ENCODE data around the gene SERPINB1.
"Not testable (repeated sequence)": the region's sequence is repeated elsewhere in the genome, so short reads cannot be mapped to it uniquely, and the experiment has no call there.

SERPINB1 gene

DNA sequence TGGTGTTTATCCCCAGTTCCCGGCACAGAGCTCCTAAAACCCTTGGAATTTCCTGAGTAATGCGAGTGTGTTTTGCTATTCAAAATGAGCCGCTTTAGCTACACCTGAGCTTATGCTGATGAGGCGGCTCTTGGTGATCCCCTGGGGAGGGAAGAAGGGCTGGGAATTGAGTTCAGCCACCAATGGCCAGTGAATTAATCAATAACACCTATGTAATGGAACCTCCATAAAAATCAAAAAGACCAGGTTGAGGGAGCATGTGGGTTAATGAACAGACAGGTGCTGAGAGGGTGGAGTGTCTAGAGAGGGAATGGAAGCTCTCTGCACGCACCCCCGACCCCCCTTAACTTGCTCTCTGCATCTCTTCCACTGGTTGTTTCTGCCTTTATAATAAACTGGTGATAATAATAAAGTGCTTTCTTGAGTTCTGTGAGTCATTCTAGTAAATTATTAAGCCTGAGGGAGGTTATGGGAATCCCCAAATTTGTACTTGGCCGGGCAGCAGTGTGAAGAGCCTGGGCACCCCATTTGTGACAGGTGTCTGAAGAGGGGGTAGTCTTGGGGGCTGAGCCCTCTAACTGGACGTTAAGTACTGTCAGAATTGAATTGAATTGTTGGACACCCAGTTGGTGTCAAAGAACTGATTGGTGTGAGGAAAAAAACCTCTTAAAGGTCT, 24.6 kb upstream of the SERPINB1 start:
- in situ Hi-C loops (cut with MboI; ENCODE audit: low sequenced_read_pairs): no loop called here

DNA sequence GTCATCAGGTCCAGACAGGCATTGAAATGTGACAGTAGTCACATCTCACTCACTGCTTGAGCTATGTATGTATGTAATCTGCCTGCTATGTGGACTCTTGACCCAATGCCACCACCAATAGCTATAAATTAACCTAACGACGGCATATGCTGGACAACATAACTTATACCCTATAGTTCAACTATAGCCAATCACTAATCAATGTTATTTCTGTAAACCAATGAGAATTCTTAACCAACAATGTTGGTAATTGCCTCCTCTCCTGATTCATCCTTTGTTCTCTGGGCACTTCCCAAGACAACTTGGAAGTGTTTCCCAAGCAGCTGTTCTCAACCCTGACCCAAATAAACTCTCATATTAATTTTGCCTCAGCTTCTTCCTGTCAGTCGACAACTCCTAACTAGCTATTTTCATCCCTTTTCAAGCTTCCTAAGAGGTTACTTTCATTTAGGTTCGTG, 24.1 kb upstream of the SERPINB1 start:
- in situ Hi-C loops (cut with MboI; ENCODE audit: low sequenced_read_pairs): no loop called here

DNA sequence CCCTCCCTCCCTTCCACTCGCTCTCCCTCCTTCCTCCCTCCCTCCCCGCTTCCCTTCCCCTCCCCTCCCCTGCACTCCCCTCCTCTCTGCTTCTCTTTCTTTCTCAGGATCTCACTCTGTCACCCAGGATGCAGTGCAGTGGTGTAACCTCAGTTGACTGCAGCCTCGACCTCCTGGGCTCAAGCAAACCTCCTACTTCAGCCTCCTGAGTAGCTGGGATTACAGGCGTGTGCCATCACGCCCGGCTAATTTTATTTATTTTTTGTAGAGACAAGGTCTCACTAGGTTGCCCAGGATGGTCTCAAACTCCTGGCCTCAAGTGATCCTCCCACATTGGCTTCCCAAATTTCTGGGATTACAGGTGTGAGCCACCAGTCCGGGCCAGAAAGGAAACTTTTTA, 23.6 kb upstream of the SERPINB1 start:
- in situ Hi-C loops (cut with MboI; ENCODE audit: low sequenced_read_pairs): no loop called here

DNA sequence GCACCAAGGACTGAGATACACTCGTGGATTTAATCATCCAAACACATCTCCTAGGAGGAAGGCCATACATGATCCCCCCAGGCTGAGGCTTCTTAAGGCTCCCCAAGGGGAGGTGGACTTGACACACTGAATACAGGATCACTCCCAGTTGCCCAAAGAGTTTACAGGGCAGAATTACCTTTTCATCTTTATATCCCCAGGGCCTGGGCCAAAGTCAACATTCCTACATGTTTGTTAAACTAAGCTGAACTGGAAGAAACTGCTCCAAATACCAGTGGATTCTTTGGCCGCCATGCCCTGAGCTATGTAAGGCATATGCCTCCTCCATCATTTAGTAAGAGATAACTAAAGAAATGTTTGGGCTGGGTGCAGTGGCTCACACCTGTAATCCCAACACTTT, 22.2 kb upstream of the SERPINB1 start:
- in situ Hi-C loops (cut with MboI; ENCODE audit: low sequenced_read_pairs): no loop called here

DNA sequence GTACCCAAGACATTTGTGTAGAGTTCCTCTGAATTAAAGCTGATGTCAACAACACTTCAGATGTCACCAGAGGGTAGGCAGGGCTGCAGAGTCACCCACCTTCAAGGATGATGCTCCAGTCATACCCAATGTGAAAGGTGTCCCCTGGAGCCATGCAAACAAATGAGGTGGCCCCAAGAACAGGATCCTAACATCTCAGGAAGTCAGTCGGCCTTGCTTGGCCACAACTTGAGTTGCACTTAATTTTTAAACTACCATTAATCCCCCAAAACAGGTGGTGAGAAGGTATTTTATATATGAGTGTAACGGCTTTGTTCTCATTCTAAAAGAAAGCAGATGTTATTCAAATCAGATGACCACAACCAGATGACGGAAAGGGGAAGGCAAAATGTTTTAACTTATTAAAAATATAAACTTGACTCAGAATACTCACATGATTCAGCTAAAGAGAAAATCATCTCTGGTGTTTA, 21.1 kb upstream of the SERPINB1 start:
- in situ Hi-C loops (cut with MboI; ENCODE audit: low sequenced_read_pairs): no loop called here

DNA sequence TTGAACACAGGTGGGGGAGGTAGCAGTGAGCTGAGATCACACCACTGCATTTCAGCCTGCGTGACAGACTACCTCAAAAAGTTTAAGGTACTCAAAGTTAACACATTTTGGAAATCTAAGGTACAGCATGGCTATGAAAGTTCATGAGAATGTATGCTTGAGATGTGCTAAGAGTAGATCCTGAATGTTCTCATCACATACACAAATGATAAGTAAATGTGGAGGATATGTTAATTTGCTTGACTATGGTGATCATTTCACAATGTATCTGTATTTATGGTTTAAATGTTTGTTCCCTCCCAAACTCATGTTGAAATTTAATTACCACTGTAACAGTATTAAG, 20.1 kb upstream of the SERPINB1 start:
- in situ Hi-C loops (cut with MboI; ENCODE audit: low sequenced_read_pairs): no loop called here

DNA sequence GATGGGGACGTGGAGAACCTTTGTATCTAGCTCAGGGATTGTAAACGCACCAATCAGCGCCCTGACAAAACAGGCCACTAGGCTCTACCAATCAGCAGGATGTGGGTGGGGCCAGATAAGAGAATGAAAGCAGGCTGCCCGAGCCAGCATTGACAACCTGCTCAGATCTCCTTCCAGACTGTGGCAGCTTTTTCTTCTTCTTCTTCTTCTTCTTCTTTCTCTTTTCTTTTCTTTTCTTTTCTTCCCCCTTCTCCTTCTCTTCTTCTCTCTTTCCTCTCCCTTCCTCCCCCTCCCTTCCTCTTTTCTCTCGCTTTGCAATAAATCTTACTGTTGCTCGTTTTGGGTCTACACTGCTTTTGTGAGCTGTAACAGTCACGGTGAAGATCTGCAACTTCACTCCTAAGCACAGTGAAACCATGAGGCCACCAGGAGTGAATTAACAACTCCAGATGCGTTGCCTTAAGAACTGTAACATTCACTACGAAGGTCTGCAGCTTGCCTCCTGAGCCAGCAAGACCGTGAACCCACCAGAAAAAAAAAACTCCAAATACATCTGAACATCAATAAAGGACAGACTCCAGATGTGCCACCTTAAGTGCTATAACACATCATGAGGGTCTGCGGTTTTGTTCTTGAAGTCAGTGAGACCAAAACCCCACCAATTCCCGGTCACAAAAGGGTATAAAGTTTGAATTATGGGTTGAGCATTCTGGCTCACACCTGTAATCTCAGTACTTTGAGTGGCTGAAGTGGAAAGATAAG, 19.6 kb upstream of the SERPINB1 start:
- in situ Hi-C loops (cut with MboI; ENCODE audit: low sequenced_read_pairs): no loop called here

DNA sequence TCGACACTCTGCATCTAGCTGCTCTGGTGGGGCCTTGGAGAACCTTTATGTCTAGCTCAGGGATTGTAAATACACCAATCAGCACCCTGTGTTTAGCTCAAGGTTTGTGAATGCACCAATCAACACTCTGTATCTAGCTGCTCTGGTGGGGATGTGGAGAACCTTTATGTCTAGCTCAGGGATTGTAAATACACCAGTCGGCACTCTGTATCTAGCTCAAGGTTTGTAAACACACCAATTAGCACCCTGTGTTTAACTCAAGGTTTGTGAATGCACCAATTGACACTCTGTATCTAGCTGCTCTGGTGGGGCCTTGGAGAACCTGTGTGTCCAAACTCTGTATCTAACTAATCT, 19.0 kb upstream of the SERPINB1 start:
- in situ Hi-C loops (cut with MboI; ENCODE audit: low sequenced_read_pairs): not testable (repeated sequence)

DNA sequence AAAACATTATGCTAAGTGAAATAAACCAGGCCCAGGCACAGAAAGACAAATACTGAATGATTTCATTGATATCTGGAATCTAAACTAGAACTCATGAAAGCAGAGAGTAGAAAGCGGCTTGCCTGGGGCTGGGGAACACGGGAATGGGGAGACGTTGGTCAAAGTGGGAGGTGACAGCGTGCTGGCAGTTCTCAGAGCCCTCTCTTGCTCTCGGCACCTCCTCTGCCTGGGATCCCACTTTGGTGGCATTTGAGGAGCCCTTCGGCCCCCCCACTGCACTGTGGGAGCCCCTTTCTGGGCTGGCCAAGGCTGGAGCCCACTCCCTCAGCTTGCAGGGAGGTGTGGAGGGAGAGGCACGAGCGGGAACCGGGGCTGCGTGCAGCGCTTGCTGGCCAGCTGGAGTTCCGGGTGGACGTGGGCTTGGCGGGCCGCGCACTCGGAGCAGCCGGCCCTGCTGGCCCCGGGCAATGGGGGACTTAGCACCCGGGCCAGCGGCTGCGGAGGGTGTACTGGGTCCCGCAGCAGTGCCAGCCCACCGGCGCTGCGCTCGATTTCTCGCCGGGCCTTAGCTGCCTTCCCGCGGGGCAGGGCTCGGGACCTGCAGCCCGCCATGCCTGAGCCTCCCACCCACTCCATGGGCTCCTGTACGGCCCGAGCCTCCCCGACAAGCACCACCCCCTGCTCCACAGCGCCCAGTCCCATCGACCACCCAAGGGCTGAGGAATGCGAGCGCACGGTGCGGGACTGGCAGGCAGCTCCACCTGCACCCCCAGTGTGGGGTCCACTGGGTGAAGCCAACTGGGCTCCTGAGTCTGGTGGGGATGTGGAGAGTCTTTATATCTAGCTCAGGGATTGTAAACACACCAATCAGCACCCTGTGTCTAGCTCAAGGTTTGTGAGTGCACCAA, 18.4 kb upstream of the SERPINB1 start:
- in situ Hi-C loops (cut with MboI; ENCODE audit: low sequenced_read_pairs): not testable (repeated sequence)

DNA sequence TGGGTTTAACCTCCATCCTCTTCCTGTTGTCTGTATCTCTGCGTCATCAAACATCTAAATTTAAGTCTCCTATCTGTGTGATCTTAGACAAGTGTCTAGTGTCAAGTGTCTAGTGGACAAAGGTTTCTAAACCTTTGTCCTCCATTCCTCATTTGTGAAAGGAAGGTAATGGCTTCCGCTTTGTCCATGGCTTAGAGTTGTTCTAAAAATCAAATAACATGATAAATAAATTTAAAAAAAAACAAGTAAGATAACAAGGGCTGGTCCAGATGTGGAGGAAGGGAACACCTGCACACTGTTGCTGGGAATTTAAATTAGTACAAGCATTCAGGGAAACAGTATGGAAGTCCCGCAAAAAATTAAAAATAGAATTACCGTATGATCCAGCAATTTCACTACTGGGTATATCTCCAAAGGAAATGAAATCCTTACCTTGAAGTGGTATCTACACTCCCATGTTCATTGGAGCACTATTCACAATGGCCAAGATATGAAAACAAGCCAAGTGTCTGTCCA, 17.6 kb upstream of the SERPINB1 start:
- in situ Hi-C loops (cut with MboI; ENCODE audit: low sequenced_read_pairs): no loop called here

DNA sequence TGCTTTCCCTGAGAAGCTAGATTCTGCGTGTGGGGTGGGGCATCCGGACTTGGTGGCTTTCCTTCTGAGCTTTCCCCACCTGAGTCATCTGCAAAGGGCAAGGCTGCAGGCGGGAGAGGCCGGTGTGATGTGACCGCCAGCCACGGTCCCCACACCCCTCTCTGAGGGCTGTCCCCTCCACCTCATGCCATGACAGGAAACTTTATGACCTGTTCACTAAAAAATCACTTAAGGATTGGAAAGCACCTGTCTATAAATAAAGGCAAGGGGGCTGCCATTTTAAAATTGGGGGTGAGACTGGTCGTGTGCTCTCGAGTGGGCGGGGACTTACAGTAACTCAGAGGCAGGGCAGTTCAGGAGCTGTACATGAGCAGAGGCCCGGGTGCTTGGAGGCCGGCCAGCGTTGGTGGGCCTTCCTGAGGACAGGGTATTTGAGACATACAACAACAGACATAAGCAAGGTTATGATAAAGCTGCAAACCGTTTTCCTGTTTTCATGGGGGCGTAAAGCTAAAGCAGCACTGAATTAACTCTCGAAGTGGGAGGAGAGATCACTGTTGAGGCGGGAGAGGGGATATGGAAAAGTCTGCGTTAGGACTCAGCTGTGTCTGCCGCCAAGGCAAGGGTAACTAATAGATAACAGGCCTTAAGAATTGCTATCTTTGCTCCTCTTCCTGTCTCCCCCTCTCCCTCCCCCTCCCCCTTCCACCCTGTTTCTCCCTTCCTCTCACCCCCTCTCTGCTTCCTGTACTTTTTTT, 16.1 kb upstream of the SERPINB1 start:
- in situ Hi-C loops (cut with MboI; ENCODE audit: low sequenced_read_pairs): no loop called here

DNA sequence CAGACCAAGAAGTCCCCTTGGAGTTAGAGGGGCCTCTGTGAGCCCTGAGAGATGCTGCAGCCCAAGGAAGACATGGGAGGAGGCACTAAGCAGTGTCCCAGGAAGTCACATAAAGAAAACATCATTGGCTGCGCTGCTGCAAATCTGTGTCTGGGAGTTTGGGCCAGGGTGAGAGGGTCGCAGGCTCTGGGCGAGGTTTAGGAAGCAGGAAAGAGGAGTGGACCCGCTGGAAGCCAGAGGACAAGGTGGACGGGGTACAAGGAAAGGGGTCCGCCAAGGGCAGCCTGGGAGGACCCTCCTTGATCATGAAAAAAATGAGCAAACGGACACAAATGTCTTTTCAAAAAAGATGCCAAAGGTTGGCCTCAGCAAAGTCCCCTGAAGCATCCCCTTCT, 15.5 kb upstream of the SERPINB1 start:
- in situ Hi-C loops (cut with MboI; ENCODE audit: low sequenced_read_pairs): no loop called here

DNA sequence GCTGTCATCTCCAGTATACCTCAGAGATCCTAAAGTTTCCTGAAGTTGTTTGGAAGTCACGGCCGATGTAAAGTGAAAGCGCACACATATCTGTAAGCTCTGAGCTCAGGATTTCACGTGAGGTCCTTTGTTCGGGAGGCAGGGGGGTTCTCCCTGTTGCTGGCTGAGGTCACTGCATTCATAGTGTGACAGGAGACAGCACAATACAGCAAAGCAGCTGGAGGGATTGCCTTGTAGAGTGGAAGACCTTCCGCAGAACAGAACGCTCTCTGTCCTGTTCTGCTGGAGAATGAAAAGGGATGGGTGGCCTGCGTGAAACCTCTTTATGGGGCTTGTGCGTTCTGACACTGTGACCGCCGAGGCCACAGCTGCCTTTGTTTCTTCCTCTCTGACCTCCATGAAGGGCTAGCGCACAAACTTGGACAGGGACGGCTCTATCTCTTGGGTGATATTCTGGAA, 13.4 kb upstream of the SERPINB1 start:
- in situ Hi-C loops (cut with MboI; ENCODE audit: low sequenced_read_pairs): no loop called here

DNA sequence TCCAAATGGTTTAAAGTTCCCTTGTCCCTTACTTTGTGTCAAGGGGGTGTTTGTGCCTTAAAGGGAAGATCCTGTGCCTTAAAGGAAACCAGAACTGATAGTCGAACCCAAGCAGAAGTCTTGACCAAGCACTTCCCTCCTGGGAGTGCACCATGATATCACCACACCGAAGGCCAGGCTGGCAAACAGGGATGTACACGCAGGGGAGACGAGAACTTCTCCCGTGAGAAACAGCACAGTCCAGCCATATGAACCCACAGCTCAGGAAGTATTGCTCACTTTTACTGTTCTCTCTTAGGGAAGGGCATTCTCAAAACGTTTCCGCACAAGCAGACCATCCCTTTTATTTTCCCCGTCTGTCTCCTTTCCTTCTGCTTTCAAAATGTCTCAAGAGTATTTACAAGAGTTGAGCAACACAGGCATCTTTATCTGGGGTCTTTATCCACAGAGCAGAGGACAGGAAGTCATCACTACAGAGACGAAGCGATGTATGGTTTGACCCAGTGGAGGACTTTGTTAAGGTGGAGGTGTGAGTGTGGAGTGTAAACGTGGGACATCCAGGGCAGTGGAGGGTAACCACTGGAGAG, 12.8 kb upstream of the SERPINB1 start:
- in situ Hi-C loops (cut with MboI; ENCODE audit: low sequenced_read_pairs): no loop called here

DNA sequence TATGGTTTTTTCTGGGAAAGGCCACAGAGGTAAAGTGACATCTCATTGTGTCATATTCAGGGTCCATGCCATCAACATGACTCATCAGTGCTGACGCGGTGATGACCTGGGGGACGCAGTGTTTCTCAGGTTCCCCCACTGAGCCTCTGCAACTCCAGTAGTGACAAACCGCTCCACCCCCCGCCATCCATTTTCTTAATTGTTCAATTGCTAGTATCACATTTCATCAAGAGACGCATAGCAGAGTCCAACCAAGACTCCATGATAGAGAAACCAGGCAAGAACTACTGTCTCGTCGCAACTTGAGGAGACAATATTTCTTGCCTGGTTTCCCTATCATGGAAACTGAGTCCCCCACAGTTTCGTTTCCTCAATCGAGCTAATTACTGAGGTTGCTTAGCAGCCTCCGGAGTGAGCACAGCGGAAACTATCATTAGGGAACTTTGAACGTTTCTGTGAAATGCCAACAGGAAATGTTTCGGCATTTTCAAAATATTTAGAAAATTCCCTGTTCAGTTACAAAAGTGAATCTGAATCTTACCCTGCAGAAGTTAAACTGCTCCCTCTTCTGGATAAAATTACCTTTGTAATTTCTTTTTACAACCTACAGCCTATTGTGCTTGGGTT, 12.2 kb upstream of the SERPINB1 start:
- in situ Hi-C loops (cut with MboI; ENCODE audit: low sequenced_read_pairs): no loop called here

DNA sequence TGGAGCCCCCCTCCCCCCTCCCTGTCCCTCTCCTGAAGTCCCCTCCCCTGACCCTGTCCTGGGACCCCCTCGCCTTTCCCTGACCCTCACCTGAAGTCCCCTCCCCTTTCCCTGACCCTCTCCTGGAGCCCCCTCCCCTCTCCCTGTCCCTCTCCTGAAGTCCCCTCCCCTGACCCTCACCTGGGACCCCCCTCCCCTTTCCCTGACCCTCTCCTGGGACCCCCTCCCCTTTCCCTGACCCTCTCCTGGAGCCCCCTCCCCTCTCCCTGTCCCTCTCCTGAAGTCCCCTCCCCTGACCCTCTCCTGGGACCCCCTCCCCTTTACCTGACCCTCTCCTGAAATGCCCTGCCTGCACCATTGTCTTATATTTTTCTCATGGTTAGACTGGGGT, 11.7 kb upstream of the SERPINB1 start:
- in situ Hi-C loops (cut with MboI; ENCODE audit: low sequenced_read_pairs): not testable (repeated sequence)

DNA sequence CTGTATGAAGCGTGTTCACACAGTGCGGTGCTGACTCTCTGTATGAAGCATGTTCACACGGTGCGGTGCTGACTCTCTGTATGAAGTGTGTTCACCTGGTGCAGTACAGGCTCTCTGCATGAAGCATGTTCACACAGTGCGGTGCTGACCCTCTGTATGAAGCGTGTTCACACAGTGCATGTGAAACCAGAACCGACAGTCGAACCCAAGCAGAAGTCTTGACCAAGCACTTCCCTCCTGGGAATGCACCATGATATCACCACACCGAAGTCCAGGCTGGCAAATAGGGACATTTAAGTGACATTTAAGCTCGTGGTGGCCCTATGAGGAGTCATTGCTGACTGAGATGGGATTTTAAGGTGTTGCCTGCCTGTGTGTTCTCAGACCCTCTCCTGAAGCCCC, 11.3 kb upstream of the SERPINB1 start:
- in situ Hi-C loops (cut with MboI; ENCODE audit: low sequenced_read_pairs): no loop called here

DNA sequence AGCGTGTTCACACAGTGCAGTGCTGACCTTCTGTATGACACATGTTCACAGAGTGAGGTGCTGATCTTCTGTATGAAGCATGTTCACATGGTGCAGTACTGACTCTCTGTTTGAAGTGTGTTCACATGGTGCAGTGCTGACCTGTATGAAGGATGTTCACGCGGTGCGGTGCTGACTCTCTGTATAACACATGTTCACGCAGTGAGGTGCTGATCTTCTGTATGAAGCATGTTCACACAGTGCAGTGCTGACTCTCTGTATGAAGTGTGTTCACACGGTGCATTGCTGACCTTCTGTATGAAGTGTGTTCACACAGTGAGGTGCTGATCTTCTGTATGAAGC, 10.8 kb upstream of the SERPINB1 start:
- in situ Hi-C loops (cut with MboI; ENCODE audit: low sequenced_read_pairs): no loop called here

DNA sequence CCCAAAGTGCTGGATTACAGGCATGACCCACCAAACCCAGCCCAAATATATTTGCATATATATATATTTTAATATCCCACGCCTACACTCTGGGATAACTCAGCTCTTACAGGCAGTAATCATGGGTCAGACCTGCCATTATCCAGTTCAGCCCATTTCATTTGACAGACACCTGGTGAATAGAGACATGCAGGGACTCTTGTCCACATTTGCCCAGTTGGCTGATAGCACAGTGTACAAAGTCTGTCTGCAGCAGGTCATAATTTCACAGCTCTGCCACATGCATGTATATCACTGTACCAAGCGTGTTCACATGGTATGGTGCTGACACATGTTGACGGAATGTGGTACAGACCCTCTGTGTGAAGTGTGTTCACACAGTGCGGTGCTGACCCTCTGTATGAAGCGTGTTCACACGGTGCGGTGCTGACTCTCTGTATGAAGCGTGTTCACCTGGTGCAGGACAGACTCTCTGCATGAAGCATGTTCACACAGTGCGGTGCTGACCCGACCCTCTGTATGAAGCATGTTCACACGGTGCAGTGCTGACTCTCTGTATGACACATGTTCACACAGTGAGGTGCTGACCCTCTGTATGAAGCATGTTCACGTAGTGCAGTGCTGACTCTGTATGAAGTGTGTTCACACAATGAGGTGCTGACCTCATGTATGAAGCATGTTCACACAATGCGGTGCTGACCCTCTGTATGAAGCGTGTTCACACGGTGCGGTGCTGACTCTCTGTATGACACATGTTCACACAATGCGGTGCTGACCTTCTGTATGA, 10.3 kb upstream of the SERPINB1 start:
- in situ Hi-C loops (cut with MboI; ENCODE audit: low sequenced_read_pairs): no loop called here

Measured in HL-60/S4 (cell line).